Measurements from ENCODE around the gene THPO.

Gene THPO

GRCh38 chr3:184359610-184360009 lies 18.4 kb downstream of the THPO start:
- no peak for ATAC-seq
- TF ChIP-seq TOX (CRISPR knock-in tag; IDR thresholded peaks at IDR 0.05; ENCODE audit: borderline replicate concordance) (no peak), ZNF8 (CRISPR knock-in tag; IDR thresholded peaks at IDR 0.05) (no peak), OSR1 (CRISPR knock-in tag; IDR thresholded peaks at IDR 0.05) (no peak), SNAI2 (CRISPR knock-in tag; IDR thresholded peaks at IDR 0.05) (no peak), ARNTL (CRISPR knock-in tag; IDR thresholded peaks at IDR 0.05; ENCODE audit: borderline replicate concordance, low read depth) (no peak), RARB (CRISPR knock-in tag; IDR thresholded peaks at IDR 0.05) (no peak), ESRRG (CRISPR knock-in tag; IDR thresholded peaks at IDR 0.05) (no peak), ISL1 (CRISPR knock-in tag; IDR thresholded peaks at IDR 0.05) (no peak), ZFP3 (CRISPR knock-in tag; IDR thresholded peaks at IDR 0.05) (no peak), TCF4 (CRISPR knock-in tag; IDR thresholded peaks at IDR 0.05; ENCODE audit: borderline replicate concordance) (no peak), TSHZ2 (CRISPR knock-in tag; IDR thresholded peaks at IDR 0.05) (no peak), PATZ1 (CRISPR knock-in tag; IDR thresholded peaks at IDR 0.05; ENCODE audit: borderline replicate concordance) (no peak), POU6F1 (CRISPR knock-in tag; IDR thresholded peaks at IDR 0.05; ENCODE audit: borderline replicate concordance, low read depth) (no peak), ZNF70 (CRISPR knock-in tag; IDR thresholded peaks at IDR 0.05) (no peak), ZFP30 (CRISPR knock-in tag; IDR thresholded peaks at IDR 0.05) (no peak), ZC3H10 (CRISPR knock-in tag; IDR thresholded peaks at IDR 0.05) (no peak), CSDC2 (CRISPR knock-in tag; IDR thresholded peaks at IDR 0.05) (no peak), BACH2 (CRISPR knock-in tag; IDR thresholded peaks at IDR 0.05; ENCODE audit: borderline replicate concordance) (no peak)

GRCh38 chr3:184358921-184359350 lies 19.1 kb downstream of the THPO start:
- TF ChIP-seq CREB5 (CRISPR knock-in tag; IDR thresholded peaks at IDR 0.05; ENCODE audit: low read depth) (no peak), TCF4 (CRISPR knock-in tag; IDR thresholded peaks at IDR 0.05; ENCODE audit: borderline replicate concordance) (no peak), ZC3H10 (CRISPR knock-in tag; IDR thresholded peaks at IDR 0.05) (no peak), PATZ1 (CRISPR knock-in tag; IDR thresholded peaks at IDR 0.05; ENCODE audit: borderline replicate concordance) (no peak)
- ATAC-seq: no peak

- TF ChIP-seq ISL1 (CRISPR knock-in tag; IDR thresholded peaks at IDR 0.05) (no peak), ARNTL (CRISPR knock-in tag; IDR thresholded peaks at IDR 0.05; ENCODE audit: borderline replicate concordance, low read depth) (no peak), PPARA (CRISPR knock-in tag; IDR thresholded peaks at IDR 0.05; ENCODE audit: borderline replicate concordance) (no peak), CSRNP3 (CRISPR knock-in tag; IDR thresholded peaks at IDR 0.05) (no peak), ESRRG (CRISPR knock-in tag; IDR thresholded peaks at IDR 0.05) (no peak), TCF4 (CRISPR knock-in tag; IDR thresholded peaks at IDR 0.05; ENCODE audit: borderline replicate concordance) (no peak), ZC3H10 (CRISPR knock-in tag; IDR thresholded peaks at IDR 0.05) (no peak), SNAI2 (CRISPR knock-in tag; IDR thresholded peaks at IDR 0.05) (no peak), ZNF70 (CRISPR knock-in tag; IDR thresholded peaks at IDR 0.05) (no peak), RARB (CRISPR knock-in tag; IDR thresholded peaks at IDR 0.05) (no peak)
- ATAC-seq: no peak
Observed at GRCh38 chr3:184358124-184358767, 19.8 kb downstream of the THPO start.

All from SK-N-SH treated with all-trans-retinoic acid at 6 μM for 48 hours (cell line).